Lower lobe of right lung (tissue), 2 donors: ENCODE data around the gene LHFPL6. TPM values are rescaled to one million over a fixed set of nuclear protein-coding genes. Genes with fewer than 3 reads are reported as not detected.
A peak's percentile ranks its signal among the peaks of the same experiment; 100 is the strongest.

Experiments used
- ATAC-seq, 2 donors: fragments of 200-7000 bp; cut with Tn5 transposase; one replicate each; pipeline ENCODE4 v1.9.1; 2020 to 2022; ENCODE audit warnings: mild to moderate bottlenecking in 2 of 2, moderate library complexity in 2 of 2
- DNase-seq: peaks from one replicate; pipeline ENCODE4 v3.0.0-alpha.2; 2020
- H3K27ac ChIP-seq: fragments of 200-600 bp; one replicate; pipeline ENCODE4 v1.8.0; 2022
- H3K27me3 ChIP-seq: fragments of 200-600 bp; one replicate; pipeline ENCODE4 v1.8.0; 2022; ENCODE audit warnings: low read depth
- H3K36me3 ChIP-seq: fragments of 200-600 bp; one replicate; pipeline ENCODE4 v1.8.0; 2022; ENCODE audit warnings: mild to moderate bottlenecking
- H3K4me1 ChIP-seq: fragments of 200-600 bp; one replicate; pipeline ENCODE4 v1.8.0; 2022
- H3K4me3 ChIP-seq: fragments of 200-600 bp; one replicate; pipeline ENCODE4 v1.8.0; 2022; ENCODE audit warnings: mild to moderate bottlenecking
- H3K9me3 ChIP-seq: fragments of 200-600 bp; one replicate; pipeline ENCODE4 v1.8.0; 2022
- CTCF ChIP-seq: fragments of 200-600 bp; IDR thresholded peaks from one replicate; pipeline ENCODE4 v1.8.0; 2022; ENCODE audit warnings: antibody characterized with exemption, mild to moderate bottlenecking
- intact Hi-C: fragments of 100-400 bp; cut with DNase I; formaldehyde crosslinking; loops from one replicate; pipeline ENCODE4 v1.11.0; 2022
- total RNA-seq: library from RNA; stranded (reverse); fragmentation: NEBNext Ultra II Directional; extraction: Animal tissue kit (Norgen Biotek cat#: 25700); gene quantifications from one replicate; pipeline ENCODE4 v1.2.1, GENCODE V29; 2021
- donor health status: DM: no; HTN: yes; CAD: no; lungs with severe emphysema.

LHFPL6 gene
- total RNA-seq, 1 donor from 2014 or later, result 68.7 TPM

- no peaks in the 10 kb centered on the region for H3K27me3 ChIP-seq
- ATAC-seq, result peak in 1 of 2 donors; percentile 15
- intact Hi-C loops, result no loop called here
- H3K4me3 ChIP-seq, result no peak overlapping the region
- no peaks in the 10 kb centered on the region for H3K4me1 ChIP-seq
- no peaks in the 10 kb centered on the region for H3K9me3 ChIP-seq
- no peak for DNase-seq
- no peak overlapping the region for H3K27ac ChIP-seq
- no peaks in the 10 kb centered on the region for H3K36me3 ChIP-seq
- no peak for TF ChIP-seq CTCF
Measured at GRCh38 chr13:39566216-39566869, 36.6 kb downstream of the LHFPL6 start.

GRCh38 chr13:39565036-39565949, 37.7 kb downstream of the LHFPL6 start:
- Histone ChIP-seq H3K4me1 (no peaks in the 10 kb centered on the region), H3K4me3 (no peak overlapping the region), H3K27me3 (no peaks in the 10 kb centered on the region), H3K27ac (no peak overlapping the region), H3K9me3 (no peaks in the 10 kb centered on the region), H3K36me3 (no peaks in the 10 kb centered on the region)
- ATAC-seq (peak; percentile 67 to 88), DNase-seq (no peak)
- intact Hi-C loops, result no loop called here
- TF ChIP-seq CTCF, result no peak

- no peaks in the 10 kb centered on the region for H3K27me3 ChIP-seq
- ATAC-seq (no peak), DNase-seq (no peak)
- no peaks in the 10 kb centered on the region for H3K36me3 ChIP-seq
- intact Hi-C loops, result no loop called here
- H3K27ac ChIP-seq, result no peak overlapping the region
- no peaks in the 10 kb centered on the region for H3K4me1 ChIP-seq
- no peak for TF ChIP-seq CTCF
- no peaks in the 10 kb centered on the region for H3K9me3 ChIP-seq
- no peak overlapping the region for H3K4me3 ChIP-seq
Measured at GRCh38 chr13:39563470-39563735, 39.6 kb downstream of the LHFPL6 start.

GRCh38 chr13:39561971-39562370, 41.0 kb downstream of the LHFPL6 start:
- intact Hi-C loops, result no loop called here
- no peak overlapping the region for H3K27ac ChIP-seq
- H3K9me3 ChIP-seq, result no peaks in the 10 kb centered on the region
- H3K36me3 ChIP-seq, result no peaks in the 10 kb centered on the region
- no peak overlapping the region for H3K4me3 ChIP-seq
- no peaks in the 10 kb centered on the region for H3K4me1 ChIP-seq
- no peaks in the 10 kb centered on the region for H3K27me3 ChIP-seq
- DNase-seq (no peak), ATAC-seq (no peak)
- no peak for TF ChIP-seq CTCF

- Histone ChIP-seq H3K9me3 (no peaks in the 10 kb centered on the region), H3K4me3 (no peak overlapping the region)
Measured at GRCh38 chr13:39559847-39560246, 43.1 kb downstream of the LHFPL6 start.

More at GRCh38 chr13:39559847-39560246, 43.1 kb downstream of the LHFPL6 start:
- H3K27me3 ChIP-seq, result no peaks in the 10 kb centered on the region
- DNase-seq, result no peak
- TF ChIP-seq CTCF, result no peak
- no peak overlapping the region for H3K27ac ChIP-seq
- ATAC-seq, result no peak
- intact Hi-C loops, result no loop called here
- H3K36me3 ChIP-seq, result no peaks in the 10 kb centered on the region
- H3K4me1 ChIP-seq, result no peaks in the 10 kb centered on the region
